HL-60 (cell line): Measurements from ENCODE around the gene ITGA7.

Experiments used
- CTCF ChIP-seq: IDR thresholded peaks from one replicate; pipeline ENCODE4 v1.5.1; 2011; ENCODE audit warnings: low read length, control low read depth, inconsistent platforms; ENCODE audit not compliant: insufficient read depth
- REST ChIP-seq: IDR thresholded peaks from 2 replicates; pipeline ENCODE4 v1.6.1; 2012; ENCODE audit warnings: low read depth; ENCODE audit not compliant: insufficient replicate concordance

DNA sequence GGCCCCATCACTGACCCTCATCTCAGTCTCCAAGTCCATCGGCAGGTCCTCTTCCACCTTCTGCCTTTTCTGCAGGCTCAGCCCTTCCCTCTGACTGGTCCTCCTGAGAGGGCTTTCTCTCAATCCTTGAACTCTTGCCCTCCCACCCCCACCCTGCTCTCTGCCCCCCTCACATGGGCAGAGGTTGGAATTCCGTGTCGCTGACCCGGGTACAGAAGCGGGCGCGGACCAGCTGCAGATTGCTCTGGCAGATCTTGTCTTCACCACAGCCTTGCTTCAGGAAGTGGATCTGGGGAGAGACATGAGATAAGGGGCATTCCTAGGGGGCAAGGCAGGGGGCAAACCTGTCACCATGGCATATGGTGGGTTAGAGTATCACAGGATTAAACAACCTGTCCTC is 12.4 kb downstream of the ITGA7 start:
- no peak for TF ChIP-seq CTCF
- TF ChIP-seq REST: no peak
